Lung (tissue), 12 donors: Measurements from ENCODE around the gene IL3RA. TPM values are rescaled to one million over a fixed set of nuclear protein-coding genes. Genes with fewer than 3 reads are reported as not detected.
"Not testable (repeated sequence)": the region's sequence is repeated elsewhere in the genome, so short reads cannot be mapped to it uniquely, and the experiment has no call there.

Experiments used
- ATAC-seq: fragments of 200-7000 bp; cut with Tn5 transposase; one replicate; pipeline ENCODE4 v1.9.1; 2020; ENCODE audit warnings: moderate number of reproducible peaks; ENCODE audit not compliant: insufficient read depth, low FRiP score
- DNase-seq, 3 donors: peaks; one replicate each; pipeline ENCODE4 v3.0.0-alpha.2; 2013 to 2017
- H3K27ac ChIP-seq, 2 donors: one replicate each; pipeline ENCODE4 v1.5.1; 2013; ENCODE audit warnings: mild to moderate bottlenecking in 2 of 2, moderate library complexity in 2 of 2, control low read depth in 1 of 2, inconsistent platforms in 1 of 2, low read depth in 1 of 2, low read length in 1 of 2
- H3K27me3 ChIP-seq, 3 donors: one replicate each; pipeline ENCODE4 v1.5.1; 2013; ENCODE audit warnings: low read length in 2 of 3; ENCODE audit not compliant: control insufficient read depth in 3 of 3, insufficient read depth in 3 of 3
- H3K36me3 ChIP-seq, 4 donors: one replicate each; pipeline ENCODE4 v1.5.1; 2013; ENCODE audit warnings: low read length in 4 of 4, mild to moderate bottlenecking in 1 of 4, moderate library complexity in 1 of 4; ENCODE audit not compliant: control insufficient read depth in 4 of 4, insufficient read depth in 4 of 4
- H3K4me1 ChIP-seq, 5 donors: one replicate each; pipeline ENCODE4 v1.5.1; 2013; ENCODE audit warnings: low read length in 5 of 5, mild to moderate bottlenecking in 2 of 5, moderate library complexity in 1 of 5; ENCODE audit not compliant: control insufficient read depth in 5 of 5, insufficient read depth in 5 of 5
- H3K4me3 ChIP-seq: one replicate; pipeline ENCODE4 v1.5.1; 2013; ENCODE audit warnings: mild to moderate bottlenecking, control low read depth, moderate library complexity
- H3K9ac ChIP-seq, 2 donors: one replicate each; pipeline ENCODE4 v1.5.1; 2013; ENCODE audit warnings: low read length in 2 of 2, control low read depth in 1 of 2; ENCODE audit not compliant: insufficient read depth in 1 of 2
- H3K9me3 ChIP-seq, 4 donors: one replicate each; pipeline ENCODE4 v1.5.1; 2013; ENCODE audit warnings: low read length in 3 of 4, mild to moderate bottlenecking in 1 of 4, moderate library complexity in 1 of 4; ENCODE audit not compliant: control insufficient read depth in 4 of 4, insufficient read depth in 3 of 4
- WGBS, 2 donors: extraction: QIAGEN DNeasy Blood & Tissue Kit; methylation state at CpG; one replicate each; pipeline ENCODE4 v1.1.7; 2013; 5-methylcytosine and 5-hydroxymethylcytosine counted together
- polyA plus RNA-seq, 2 donors: library from polyadenylated mRNA; stranded (reverse); fragments of 200-250 nt; gene quantifications; one replicate each; pipeline ENCODE4 v1.2.1, GENCODE V29; 2013
- total RNA-seq, 2 donors: library from RNA; depleted of rRNA in 1 of 2; stranded (reverse); fragments of >200 nt in 1 of 2; gene quantifications; one replicate each; pipeline ENCODE4 v1.2.1, GENCODE V29; 2014 to 2021
- TF ChIP-seq, protein P1 (sequence below): IDR thresholded peaks from 2 replicates; pipeline ENCODE4 v1.5.1; 2012; ENCODE audit warnings: mild to moderate bottlenecking; ENCODE audit errors: control extremely low read depth, extremely low read depth
- donor health status: control.
- donor health status: control.
- donor health status: Bipolar disorder and iron deficiency.
- donor health status: healthy.
- donor health status: DM: yes; HTN: yes; CAD: no.

Gene IL3RA
- total and polyA plus RNA-seq, 4 donors = 19.2 to 52.2 (median 20.5) TPM

DNA sequence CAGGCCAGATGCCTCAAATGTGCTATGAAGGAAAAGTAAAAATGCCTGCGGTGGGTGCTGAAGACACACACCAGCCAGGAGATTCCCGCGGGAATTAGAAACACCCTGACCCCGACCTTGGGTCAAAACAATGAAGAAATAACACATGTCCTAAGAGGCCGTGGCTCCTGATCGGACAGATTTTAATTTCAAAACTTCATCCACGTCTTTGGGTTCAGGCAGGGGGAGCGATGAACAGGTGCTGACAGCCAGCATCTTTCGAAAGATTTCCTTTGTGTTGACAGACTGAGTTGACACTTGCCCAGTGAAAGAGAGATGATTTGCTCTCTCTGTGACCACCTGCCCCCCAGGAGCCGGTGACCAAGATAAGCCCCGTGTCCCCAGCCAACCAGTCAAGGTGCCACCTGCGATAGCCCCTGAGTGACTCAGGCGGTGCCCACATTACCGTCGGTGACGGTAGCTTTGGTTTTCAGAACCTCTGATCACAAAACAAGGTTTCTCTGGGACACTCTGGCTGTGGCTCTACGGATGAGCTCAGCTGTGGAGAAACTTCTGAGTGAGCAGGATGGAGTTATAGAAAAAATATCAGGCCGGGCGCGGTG lies 11.0 kb upstream of the IL3RA start:
- 50 to 57% methylated on average over 20 of the region's 20 CpGs for WGBS, 2 donors
- ATAC-seq (no peak), DNase-seq (no peak)

DNA sequence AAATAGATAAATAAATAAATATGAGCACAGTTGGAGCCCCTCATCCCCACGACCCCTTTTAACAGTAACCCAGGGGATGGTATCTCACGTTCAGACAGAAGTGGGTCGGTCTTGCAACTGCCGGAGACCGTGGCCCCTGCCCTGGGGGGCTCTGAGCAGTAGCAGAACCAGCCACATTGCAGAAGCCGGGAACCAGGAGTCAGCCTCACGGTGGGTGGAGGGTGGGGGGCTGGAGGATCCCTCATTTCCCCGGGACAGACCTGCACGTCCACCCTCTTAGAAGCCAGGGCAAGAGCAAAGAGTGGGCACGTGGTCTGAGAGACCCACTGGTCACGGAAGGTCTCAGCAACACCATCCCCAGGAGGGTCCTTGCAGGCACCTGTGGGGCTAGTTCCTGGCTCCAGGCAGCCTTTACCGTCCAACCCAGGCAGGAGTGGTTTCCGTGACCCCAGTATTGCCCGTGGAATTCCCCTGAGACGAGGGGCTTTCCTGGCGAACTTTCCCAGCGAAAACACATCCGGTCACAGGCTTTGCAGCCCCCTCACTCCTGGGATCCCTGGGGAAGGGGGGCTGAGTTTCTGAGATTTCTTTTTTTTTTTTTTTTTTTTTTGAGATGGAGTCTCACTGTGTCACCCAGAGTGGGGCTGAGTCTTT lies 8.8 kb upstream of the IL3RA start:
- TF ChIP-seq, protein P1, sequence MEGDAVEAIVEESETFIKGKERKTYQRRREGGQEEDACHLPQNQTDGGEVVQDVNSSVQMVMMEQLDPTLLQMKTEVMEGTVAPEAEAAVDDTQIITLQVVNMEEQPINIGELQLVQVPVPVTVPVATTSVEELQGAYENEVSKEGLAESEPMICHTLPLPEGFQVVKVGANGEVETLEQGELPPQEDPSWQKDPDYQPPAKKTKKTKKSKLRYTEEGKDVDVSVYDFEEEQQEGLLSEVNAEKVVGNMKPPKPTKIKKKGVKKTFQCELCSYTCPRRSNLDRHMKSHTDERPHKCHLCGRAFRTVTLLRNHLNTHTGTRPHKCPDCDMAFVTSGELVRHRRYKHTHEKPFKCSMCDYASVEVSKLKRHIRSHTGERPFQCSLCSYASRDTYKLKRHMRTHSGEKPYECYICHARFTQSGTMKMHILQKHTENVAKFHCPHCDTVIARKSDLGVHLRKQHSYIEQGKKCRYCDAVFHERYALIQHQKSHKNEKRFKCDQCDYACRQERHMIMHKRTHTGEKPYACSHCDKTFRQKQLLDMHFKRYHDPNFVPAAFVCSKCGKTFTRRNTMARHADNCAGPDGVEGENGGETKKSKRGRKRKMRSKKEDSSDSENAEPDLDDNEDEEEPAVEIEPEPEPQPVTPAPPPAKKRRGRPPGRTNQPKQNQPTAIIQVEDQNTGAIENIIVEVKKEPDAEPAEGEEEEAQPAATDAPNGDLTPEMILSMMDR = no peak
- Histone ChIP-seq H3K9ac (no peak overlapping the region), H3K9me3 (no peaks in the 10 kb centered on the region), H3K27ac (no peak overlapping the region), H3K4me3 (no peak overlapping the region), H3K4me1 (peaks cover 0 to 6% (median 0%) of the 10 kb centered on the region in 5 donors), H3K36me3 (no peaks in the 10 kb centered on the region), H3K27me3 (no peaks in the 10 kb centered on the region)
- ATAC-seq = no peak
- 53 to 68% methylated on average over 18 of the region's 18 CpGs for WGBS, 2 donors
- DNase-seq = no peak

More for the DNA sequence above, 11.0 kb upstream of the IL3RA start:
- Histone ChIP-seq H3K27ac (no peak overlapping the region), H3K4me3 (no peak overlapping the region), H3K9me3 (no peaks in the 10 kb centered on the region), H3K4me1 (peaks cover 0 to 6% (median 0%) of the 10 kb centered on the region in 5 donors), H3K36me3 (no peaks in the 10 kb centered on the region), H3K9ac (no peak overlapping the region), H3K27me3 (no peaks in the 10 kb centered on the region)
- TF ChIP-seq, protein P1 = no peak

DNA sequence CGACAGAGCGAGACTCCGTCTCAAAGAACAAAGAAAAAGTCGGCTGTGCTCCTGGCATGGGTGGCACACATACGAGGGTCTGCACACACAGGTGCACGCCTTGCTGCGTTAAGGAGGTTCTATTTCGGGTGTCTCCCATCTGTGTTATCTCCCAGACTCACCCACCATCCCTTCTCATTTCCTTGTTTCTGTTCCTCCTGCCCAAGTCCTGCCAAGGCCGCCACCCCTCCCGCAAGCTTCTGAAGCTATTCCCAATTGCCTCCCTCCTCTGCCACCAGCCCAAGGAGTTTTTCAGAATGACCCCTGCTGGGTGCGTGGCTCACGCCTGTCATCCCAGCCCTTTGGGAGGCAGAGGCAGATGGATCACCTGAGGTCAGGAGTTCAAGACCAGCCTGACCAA lies 6.0 kb upstream of the IL3RA start:
- Histone ChIP-seq H3K9ac (no peak overlapping the region), H3K4me3 (no peak overlapping the region), H3K9me3 (no peaks in the 10 kb centered on the region), H3K36me3 (no peaks in the 10 kb centered on the region), H3K27ac (no peak overlapping the region), H3K27me3 (no peaks in the 10 kb centered on the region), H3K4me1 (peaks cover 0 to 4% (median 0%) of the 10 kb centered on the region in 5 donors)
- 60 to 68% methylated on average over 12 of the region's 12 CpGs for WGBS, 2 donors
- TF ChIP-seq, protein P1 = no peak
- no peak for DNase-seq
- no peak for ATAC-seq

DNA sequence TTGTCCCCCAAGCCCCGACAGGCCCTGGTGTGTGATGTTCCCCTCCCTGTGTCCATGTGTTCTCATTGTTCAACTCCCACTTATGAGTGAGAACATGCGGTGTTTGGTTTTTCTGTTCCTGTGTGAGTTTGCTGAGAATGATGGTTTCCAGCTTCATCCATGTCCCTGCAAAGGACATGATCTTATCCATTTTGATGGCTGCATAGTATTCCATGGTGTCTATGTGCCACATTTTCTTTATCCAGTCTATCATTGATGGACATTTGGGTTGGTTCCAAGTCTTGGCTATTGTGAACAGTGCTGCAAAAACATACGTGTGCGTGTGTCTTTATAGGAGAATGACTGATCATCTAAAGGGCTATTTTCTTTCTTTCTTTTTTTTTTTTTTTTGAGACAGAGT lies 4.2 kb upstream of the IL3RA start:
- H3K4me1 ChIP-seq, H3K27ac ChIP-seq, H3K9ac ChIP-seq, ATAC-seq, DNase-seq, H3K4me3 ChIP-seq, H3K27me3 ChIP-seq, H3K9me3 ChIP-seq, H3K36me3 ChIP-seq: not testable (repeated sequence)
- WGBS, 2 donors = 89 to 90% methylated on average over 4 of the region's 4 CpGs
